Measurements from ENCODE around the gene LRP5. TPM values are rescaled to one million over a fixed set of nuclear protein-coding genes. Genes with fewer than 3 reads are reported as not detected.
"Not testable (repeated sequence)": the region's sequence is repeated elsewhere in the genome, so short reads cannot be mapped to it uniquely, and the experiment has no call there.

Gene LRP5
- total and polyA plus RNA-seq, 5 donors from 2014 or later: 0.22 to 1.3 (median 0.79) TPM; not detected in 1

DNA sequence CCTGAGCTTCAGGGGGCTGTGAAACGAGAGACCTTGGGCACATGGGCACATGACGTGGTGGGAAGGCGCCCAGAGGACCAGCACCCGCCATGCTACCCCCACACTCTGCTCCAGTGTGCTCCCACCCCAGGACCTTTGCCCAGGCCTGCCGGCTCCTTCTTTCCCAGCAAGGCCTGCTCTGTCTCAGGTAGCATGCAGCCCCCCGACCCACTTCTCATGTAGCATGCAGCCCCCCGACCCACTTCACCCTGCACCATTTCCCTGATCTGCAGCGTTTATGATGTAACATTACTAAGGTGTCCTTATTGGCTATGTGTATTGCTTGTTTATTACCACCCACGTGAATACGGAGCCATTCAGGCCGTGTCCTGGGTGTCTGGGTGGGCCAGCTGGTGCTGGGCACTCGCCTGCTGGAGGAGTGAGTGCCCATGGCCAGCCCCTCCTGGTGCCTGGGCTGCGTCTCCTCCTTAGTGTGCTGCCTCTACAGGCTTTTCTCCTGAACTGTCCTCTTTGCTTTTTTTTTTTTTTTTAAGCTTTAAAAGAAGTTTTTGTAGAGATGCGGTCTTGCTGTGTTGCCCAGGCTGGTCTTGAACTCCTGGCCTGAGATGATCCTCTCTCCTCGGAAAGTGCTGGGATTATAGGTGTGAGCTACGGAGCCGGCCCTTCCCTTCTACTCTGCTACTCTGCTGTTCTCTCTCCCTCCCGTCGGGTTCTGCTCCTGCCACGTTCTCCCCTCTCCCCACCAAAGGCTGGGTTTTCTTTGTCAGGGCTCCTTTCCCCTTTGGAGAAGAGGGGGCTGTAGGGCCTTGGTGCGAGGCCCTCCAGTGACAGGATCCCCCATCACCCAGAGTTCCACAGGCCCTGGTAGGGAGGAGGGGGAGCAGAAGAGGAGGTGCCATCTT is 29.4 kb downstream of the LRP5 start:
- Mint-ChIP-seq H3K27ac (peak overlapping the region in 2 of 3 donors; percentile 32 to 43), H3K27me3 (no peaks in the 10 kb centered on the region), H3K9me3 (peaks cover 0 to 1% (median 0%) of the 10 kb centered on the region in 7 donors), H3K4me3 (peak overlapping the region in 2 of 4 donors; percentile 5 to 68), H3K4me1 (peaks cover 15 to 43% (median 30%) of the 10 kb centered on the region in 4 donors), H3K36me3 (no peaks in the 10 kb centered on the region)
- H3K36me3 ChIP-seq (ENCODE audit: control insufficient read depth, insufficient read depth, low read length): no peaks in the 10 kb centered on the region
- peaks cover 33% of the 10 kb centered on the region for H3K4me1 ChIP-seq (ENCODE audit: control insufficient read depth, insufficient read depth, low read length, poor library complexity, severe bottlenecking)
- H3K9me3 ChIP-seq (ENCODE audit: control insufficient read depth in 2 of 2, low read length in 2 of 2): no peaks in the 10 kb centered on the region
- H3K27me3 ChIP-seq (ENCODE audit: control insufficient read depth, insufficient read depth, low read length): no peaks in the 10 kb centered on the region
- ATAC-seq (ENCODE audit: low read depth in 2 of 2) (no peak), DNase-seq (no peak)
- no peak overlapping the region for H3K27ac ChIP-seq (ENCODE audit: insufficient read depth, low read length, poor library complexity, severe bottlenecking)
- no peak overlapping the region for H3K4me3 ChIP-seq (ENCODE audit: low read depth, low read length)

GRCh38 chr11:68342459-68343158 is 30.2 kb downstream of the LRP5 start:
- Mint-ChIP-seq H3K27ac (no peak overlapping the region), H3K36me3 (no peaks in the 10 kb centered on the region), H3K4me3 (no peak overlapping the region), H3K4me1 (peaks cover 14 to 35% (median 23%) of the 10 kb centered on the region in 4 donors), H3K9me3 (peaks cover 0 to 1% (median 0%) of the 10 kb centered on the region in 7 donors), H3K27me3 (no peaks in the 10 kb centered on the region)
- no peak overlapping the region for H3K27ac ChIP-seq (ENCODE audit: insufficient read depth, low read length, poor library complexity, severe bottlenecking)
- H3K27me3 ChIP-seq (ENCODE audit: control insufficient read depth, insufficient read depth, low read length): no peaks in the 10 kb centered on the region
- H3K36me3 ChIP-seq (ENCODE audit: control insufficient read depth, insufficient read depth, low read length): no peaks in the 10 kb centered on the region
- H3K9me3 ChIP-seq (ENCODE audit: control insufficient read depth in 2 of 2, low read length in 2 of 2): no peaks in the 10 kb centered on the region
- peaks cover 25% of the 10 kb centered on the region for H3K4me1 ChIP-seq (ENCODE audit: control insufficient read depth, insufficient read depth, low read length, poor library complexity, severe bottlenecking)
- no peak for DNase-seq
- no peak overlapping the region for H3K4me3 ChIP-seq (ENCODE audit: low read depth, low read length)
- no peak for ATAC-seq (ENCODE audit: low read depth in 2 of 2)

GRCh38 chr11:68343761-68344256 is 31.4 kb downstream of the LRP5 start:
- no peak overlapping the region for H3K4me3 Mint-ChIP-seq
- Histone ChIP-seq H3K4me3 (ENCODE audit: low read depth, low read length) (no peak overlapping the region), H3K27ac (ENCODE audit: insufficient read depth, low read length, poor library complexity, severe bottlenecking) (no peak overlapping the region), H3K9me3 (ENCODE audit: control insufficient read depth in 2 of 2, low read length in 2 of 2) (no peaks in the 10 kb centered on the region), H3K36me3 (ENCODE audit: control insufficient read depth, insufficient read depth, low read length) (no peaks in the 10 kb centered on the region), H3K4me1 (ENCODE audit: control insufficient read depth, insufficient read depth, low read length, poor library complexity, severe bottlenecking) (peaks cover 20% of the 10 kb centered on the region), H3K27me3 (ENCODE audit: control insufficient read depth, insufficient read depth, low read length) (no peaks in the 10 kb centered on the region)
- H3K36me3 Mint-ChIP-seq: no peaks in the 10 kb centered on the region
- peaks cover 9 to 25% (median 15%) of the 10 kb centered on the region in 4 donors for H3K4me1 Mint-ChIP-seq
- DNase-seq: no peak
- H3K9me3 Mint-ChIP-seq: peaks cover 0 to 1% (median 0%) of the 10 kb centered on the region in 7 donors
- ATAC-seq (ENCODE audit: low read depth in 2 of 2): no peak
- H3K27me3 Mint-ChIP-seq: no peaks in the 10 kb centered on the region
- H3K27ac Mint-ChIP-seq: no peak overlapping the region

GRCh38 chr11:68344821-68345220 is 32.4 kb downstream of the LRP5 start:
- not testable (repeated sequence) for H3K4me3 ChIP-seq (ENCODE audit: low read depth, low read length); H3K27ac Mint-ChIP-seq; DNase-seq; H3K27me3 Mint-ChIP-seq; H3K36me3 ChIP-seq (ENCODE audit: control insufficient read depth, insufficient read depth, low read length); H3K27ac ChIP-seq (ENCODE audit: insufficient read depth, low read length, poor library complexity, severe bottlenecking); H3K9me3 Mint-ChIP-seq; H3K27me3 ChIP-seq (ENCODE audit: control insufficient read depth, insufficient read depth, low read length); ATAC-seq (ENCODE audit: low read depth in 2 of 2); H3K4me3 Mint-ChIP-seq; H3K36me3 Mint-ChIP-seq; H3K9me3 ChIP-seq (ENCODE audit: control insufficient read depth in 2 of 2, low read length in 2 of 2)
- peaks cover 7 to 21% (median 15%) of the 10 kb centered on the region in 4 donors for H3K4me1 Mint-ChIP-seq
- peaks cover 19% of the 10 kb centered on the region for H3K4me1 ChIP-seq (ENCODE audit: control insufficient read depth, insufficient read depth, low read length, poor library complexity, severe bottlenecking)

DNA sequence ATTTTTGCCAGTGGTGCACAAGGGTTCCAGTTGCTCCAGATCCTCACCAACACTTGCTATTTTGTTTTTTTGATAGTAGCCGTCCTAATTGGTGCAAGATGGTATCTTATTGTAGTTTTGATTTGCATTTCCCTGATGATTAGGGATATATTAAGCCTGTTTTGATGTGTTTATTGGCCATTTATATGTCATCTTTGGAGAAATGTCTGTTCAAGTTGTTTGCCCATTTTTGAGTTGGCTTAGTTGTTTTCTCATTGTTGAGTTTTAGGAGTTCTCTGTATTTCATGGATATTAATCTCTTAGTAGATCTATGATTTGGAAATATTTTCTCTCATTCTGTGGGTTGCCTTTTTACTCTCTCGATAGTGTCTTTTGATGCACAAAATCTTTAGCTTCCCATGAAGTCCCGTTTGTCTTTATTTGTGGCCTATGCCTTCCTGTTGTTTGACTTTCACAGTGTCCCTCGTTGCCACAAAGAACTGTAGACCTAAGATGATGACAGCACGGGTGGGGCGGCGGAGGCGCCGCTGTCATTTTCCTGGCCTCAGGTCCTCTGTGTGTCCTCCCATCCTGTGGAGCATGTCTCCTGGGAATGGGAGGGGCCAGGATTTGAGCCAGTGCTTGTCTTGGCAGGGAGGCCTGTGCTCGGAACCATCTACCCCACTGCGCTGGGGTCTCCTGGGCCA is 33.5 kb downstream of the LRP5 start:
- H3K9me3 ChIP-seq (ENCODE audit: control insufficient read depth in 2 of 2, low read length in 2 of 2): no peaks in the 10 kb centered on the region
- no peak for DNase-seq
- no peaks in the 10 kb centered on the region for H3K36me3 ChIP-seq (ENCODE audit: control insufficient read depth, insufficient read depth, low read length)
- peak overlapping the region in 2 of 3 donors; percentile 20 to 26 for H3K27ac Mint-ChIP-seq
- no peak for ATAC-seq (ENCODE audit: low read depth in 2 of 2)
- H3K36me3 Mint-ChIP-seq: peaks cover 4% of the 10 kb centered on the region
- H3K4me3 ChIP-seq (ENCODE audit: low read depth, low read length): no peak overlapping the region
- H3K4me3 Mint-ChIP-seq: no peak overlapping the region
- H3K4me1 Mint-ChIP-seq: peaks cover 1 to 13% (median 6%) of the 10 kb centered on the region in 4 donors
- H3K27me3 ChIP-seq (ENCODE audit: control insufficient read depth, insufficient read depth, low read length): no peaks in the 10 kb centered on the region
- peaks cover 8% of the 10 kb centered on the region for H3K4me1 ChIP-seq (ENCODE audit: control insufficient read depth, insufficient read depth, low read length, poor library complexity, severe bottlenecking)
- no peaks in the 10 kb centered on the region for H3K9me3 Mint-ChIP-seq
- no peaks in the 10 kb centered on the region for H3K27me3 Mint-ChIP-seq
- no peak overlapping the region for H3K27ac ChIP-seq (ENCODE audit: insufficient read depth, low read length, poor library complexity, severe bottlenecking)

DNA sequence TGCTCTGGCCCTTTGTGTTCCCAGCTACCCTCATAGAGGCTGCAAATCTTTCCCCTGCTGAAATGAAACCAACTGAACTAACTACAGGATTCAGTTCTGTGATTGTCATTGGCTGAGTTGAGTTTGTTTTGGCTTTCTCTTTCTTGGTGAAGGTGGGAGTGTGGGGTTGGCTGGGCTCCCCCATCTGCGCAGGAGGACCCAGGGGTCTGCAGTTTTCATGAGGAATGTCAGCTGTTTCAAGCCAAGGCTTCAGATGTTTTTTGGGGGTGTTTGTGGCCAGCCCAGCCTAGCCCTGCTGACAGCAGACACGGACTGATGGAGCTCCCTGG is 34.0 kb downstream of the LRP5 start:
- H3K9me3 ChIP-seq (ENCODE audit: control insufficient read depth in 2 of 2, low read length in 2 of 2): no peaks in the 10 kb centered on the region
- H3K4me3 ChIP-seq (ENCODE audit: low read depth, low read length): no peak overlapping the region
- H3K27ac ChIP-seq (ENCODE audit: insufficient read depth, low read length, poor library complexity, severe bottlenecking): no peak overlapping the region
- peaks cover 0 to 8% (median 4%) of the 10 kb centered on the region in 4 donors for H3K4me1 Mint-ChIP-seq
- H3K4me1 ChIP-seq (ENCODE audit: control insufficient read depth, insufficient read depth, low read length, poor library complexity, severe bottlenecking): peaks cover 3% of the 10 kb centered on the region
- DNase-seq (no peak), ATAC-seq (ENCODE audit: low read depth in 2 of 2) (no peak)
- no peak overlapping the region for H3K4me3 Mint-ChIP-seq
- H3K27ac Mint-ChIP-seq: no peak overlapping the region
- no peaks in the 10 kb centered on the region for H3K27me3 ChIP-seq (ENCODE audit: control insufficient read depth, insufficient read depth, low read length)
- peaks cover 4% of the 10 kb centered on the region for H3K36me3 Mint-ChIP-seq
- no peaks in the 10 kb centered on the region for H3K36me3 ChIP-seq (ENCODE audit: control insufficient read depth, insufficient read depth, low read length)
- no peaks in the 10 kb centered on the region for H3K27me3 Mint-ChIP-seq
- no peaks in the 10 kb centered on the region for H3K9me3 Mint-ChIP-seq

- no peak for ATAC-seq (ENCODE audit: low read depth in 2 of 2)
- H3K9me3 Mint-ChIP-seq: no peaks in the 10 kb centered on the region
These were observed 35.0 kb downstream of the LRP5 start for GRCh38 chr11:68347345-68347744.

More at GRCh38 chr11:68347345-68347744, 35.0 kb downstream of the LRP5 start:
- no peak for DNase-seq
- Histone ChIP-seq H3K36me3 (ENCODE audit: control insufficient read depth, insufficient read depth, low read length) (no peaks in the 10 kb centered on the region), H3K9me3 (ENCODE audit: control insufficient read depth in 2 of 2, low read length in 2 of 2) (no peaks in the 10 kb centered on the region), H3K27me3 (ENCODE audit: control insufficient read depth, insufficient read depth, low read length) (no peaks in the 10 kb centered on the region), H3K27ac (ENCODE audit: insufficient read depth, low read length, poor library complexity, severe bottlenecking) (no peak overlapping the region), H3K4me1 (ENCODE audit: control insufficient read depth, insufficient read depth, low read length, poor library complexity, severe bottlenecking) (no peaks in the 10 kb centered on the region), H3K4me3 (ENCODE audit: low read depth, low read length) (no peak overlapping the region)
- Mint-ChIP-seq H3K36me3 (peaks cover 4% of the 10 kb centered on the region), H3K4me3 (no peak overlapping the region), H3K27me3 (no peaks in the 10 kb centered on the region), H3K27ac (no peak overlapping the region), H3K4me1 (peaks cover 0 to 2% (median 0%) of the 10 kb centered on the region in 4 donors)
